Stimulated activated naive CD8-positive, alpha-beta T cell treated with anti-CD3 and anti-CD28 coated beads, Interleukin-15, amount 100 ng/mL, for 72 hours (primary cell): ENCODE measurements around the gene KDM4B.

Experiments
- ATAC-seq: fragments of 150-1000 bp; cut with Tn5 transposase; 2 replicates; pipeline ENCODE4 v1.10.0; 2021; ENCODE audit warnings: mild to moderate bottlenecking, moderate library complexity
- DNase-seq, 2 donors: peaks; one replicate each; pipeline ENCODE4 v3.0.0; 2021 to 2022
- H3K27ac Mint-ChIP-seq, 2 donors: one replicate each; pipeline ENCODE4 v1.8.0; 2022; ENCODE audit warnings: mild to moderate bottlenecking in 2 of 2, mixed read lengths in 2 of 2, moderate library complexity in 2 of 2
- H3K27me3 Mint-ChIP-seq: one replicate; pipeline ENCODE4 v1.8.0; 2022; ENCODE audit warnings: mixed read lengths
- H3K4me1 Mint-ChIP-seq: one replicate; pipeline ENCODE4 v1.8.0; 2022; ENCODE audit warnings: mild to moderate bottlenecking, mixed read lengths
- H3K4me3 Mint-ChIP-seq, 2 donors: one replicate each; pipeline ENCODE4 v1.8.0; 2022; ENCODE audit warnings: mild to moderate bottlenecking in 2 of 2, mixed read lengths in 2 of 2, moderate library complexity in 1 of 2
- H3K9me3 Mint-ChIP-seq, 2 donors: one replicate each; pipeline ENCODE4 v1.8.0; 2022; ENCODE audit warnings: mixed read lengths in 2 of 2

The KDM4B gene

GRCh38 chr19:5094768-5095567 lies 126.1 kb downstream of the KDM4B start:
- Mint-ChIP-seq H3K27ac (no peak overlapping the region), H3K9me3 (peaks cover under 1 to 29% of the 10 kb centered on the region in 2 donors), H3K4me1 (no peaks in the 10 kb centered on the region), H3K27me3 (no peaks in the 10 kb centered on the region), H3K4me3 (no peak overlapping the region)
- no peak for ATAC-seq
- DNase-seq = no peak

GRCh38 chr19:5095568-5095850 lies 126.6 kb downstream of the KDM4B start:
- Mint-ChIP-seq H3K4me1 (no peaks in the 10 kb centered on the region), H3K27me3 (no peaks in the 10 kb centered on the region), H3K4me3 (no peak overlapping the region), H3K27ac (no peak overlapping the region), H3K9me3 (peaks cover 6 to 34% of the 10 kb centered on the region in 2 donors)
- ATAC-seq (no peak), DNase-seq (no peak)

- Mint-ChIP-seq H3K27me3 (no peaks in the 10 kb centered on the region), H3K4me3 (no peak overlapping the region), H3K9me3 (peaks cover 10 to 39% of the 10 kb centered on the region in 2 donors), H3K27ac (no peak overlapping the region), H3K4me1 (no peaks in the 10 kb centered on the region)
- no peak for ATAC-seq
- no peak for DNase-seq
Observed at GRCh38 chr19:5096536-5096935, 127.6 kb downstream of the KDM4B start.

- no peak overlapping the region for H3K27ac Mint-ChIP-seq
- no peaks in the 10 kb centered on the region for H3K27me3 Mint-ChIP-seq
- H3K4me3 Mint-ChIP-seq = no peak overlapping the region
- DNase-seq = no peak
- H3K9me3 Mint-ChIP-seq = peaks cover 10 to 39% of the 10 kb centered on the region in 2 donors
- H3K4me1 Mint-ChIP-seq = no peaks in the 10 kb centered on the region
- no peak for ATAC-seq
Observed at GRCh38 chr19:5097331-5097930, 128.5 kb downstream of the KDM4B start.

GRCh38 chr19:5097959-5098623 lies 129.2 kb downstream of the KDM4B start:
- no peaks in the 10 kb centered on the region for H3K4me1 Mint-ChIP-seq
- no peaks in the 10 kb centered on the region for H3K27me3 Mint-ChIP-seq
- no peak for ATAC-seq
- H3K4me3 Mint-ChIP-seq = no peak overlapping the region
- no peak for DNase-seq
- peaks cover 10 to 39% of the 10 kb centered on the region in 2 donors for H3K9me3 Mint-ChIP-seq
- H3K27ac Mint-ChIP-seq = no peak overlapping the region

GRCh38 chr19:5098646-5099045 lies 129.7 kb downstream of the KDM4B start:
- Mint-ChIP-seq H3K4me3 (no peak overlapping the region), H3K27me3 (no peaks in the 10 kb centered on the region), H3K4me1 (no peaks in the 10 kb centered on the region)

GRCh38 chr19:5099701-5100221 lies 130.8 kb downstream of the KDM4B start:
- DNase-seq (no peak), ATAC-seq (no peak)
- Mint-ChIP-seq H3K4me3 (no peak overlapping the region), H3K27ac (no peak overlapping the region), H3K4me1 (no peaks in the 10 kb centered on the region), H3K27me3 (no peaks in the 10 kb centered on the region), H3K9me3 (peaks cover 10 to 39% of the 10 kb centered on the region in 2 donors)

More at GRCh38 chr19:5098646-5099045, 129.7 kb downstream of the KDM4B start:
- Mint-ChIP-seq H3K27ac (peak overlapping the region in 1 of 2 donors; percentile 42), H3K9me3 (peaks cover 10 to 39% of the 10 kb centered on the region in 2 donors)
- ATAC-seq (no peak), DNase-seq (no peak)

GRCh38 chr19:5101871-5102270 lies 133.0 kb downstream of the KDM4B start:
- Mint-ChIP-seq H3K4me3 (no peak overlapping the region), H3K9me3 (peaks cover 10 to 36% of the 10 kb centered on the region in 2 donors), H3K27me3 (no peaks in the 10 kb centered on the region), H3K4me1 (no peaks in the 10 kb centered on the region), H3K27ac (no peak overlapping the region)
- DNase-seq = no peak
- no peak for ATAC-seq

GRCh38 chr19:5102520-5102919 lies 133.6 kb downstream of the KDM4B start:
- DNase-seq (no peak), ATAC-seq (no peak)
- Mint-ChIP-seq H3K9me3 (peaks cover 10 to 29% of the 10 kb centered on the region in 2 donors), H3K27ac (no peak overlapping the region), H3K4me1 (no peaks in the 10 kb centered on the region), H3K4me3 (no peak overlapping the region), H3K27me3 (no peaks in the 10 kb centered on the region)

GRCh38 chr19:5103061-5103701 lies 134.3 kb downstream of the KDM4B start:
- H3K27me3 Mint-ChIP-seq = no peaks in the 10 kb centered on the region
- H3K4me3 Mint-ChIP-seq = no peak overlapping the region
- no peak for DNase-seq
- peaks cover 10 to 24% of the 10 kb centered on the region in 2 donors for H3K9me3 Mint-ChIP-seq
- no peak overlapping the region for H3K27ac Mint-ChIP-seq
- no peak for ATAC-seq
- H3K4me1 Mint-ChIP-seq = no peaks in the 10 kb centered on the region

- ATAC-seq (no peak), DNase-seq (no peak)
- no peaks in the 10 kb centered on the region for H3K27me3 Mint-ChIP-seq
- peaks cover 10 to 21% of the 10 kb centered on the region in 2 donors for H3K9me3 Mint-ChIP-seq
- H3K27ac Mint-ChIP-seq = no peak overlapping the region
- H3K4me3 Mint-ChIP-seq = no peak overlapping the region
- no peaks in the 10 kb centered on the region for H3K4me1 Mint-ChIP-seq
Observed at GRCh38 chr19:5103812-5104410, 135.0 kb downstream of the KDM4B start.

GRCh38 chr19:5104871-5105351 lies 136.0 kb downstream of the KDM4B start:
- H3K27ac Mint-ChIP-seq = no peak overlapping the region
- DNase-seq (no peak), ATAC-seq (no peak)
- no peaks in the 10 kb centered on the region for H3K4me1 Mint-ChIP-seq
- peaks cover 9 to 11% of the 10 kb centered on the region in 2 donors for H3K9me3 Mint-ChIP-seq
- H3K4me3 Mint-ChIP-seq = no peak overlapping the region
- no peaks in the 10 kb centered on the region for H3K27me3 Mint-ChIP-seq

- H3K4me3 Mint-ChIP-seq = no peak overlapping the region
- no peaks in the 10 kb centered on the region for H3K27me3 Mint-ChIP-seq
- DNase-seq (no peak), ATAC-seq (no peak)
- H3K9me3 Mint-ChIP-seq = no peaks in the 10 kb centered on the region
- no peaks in the 10 kb centered on the region for H3K4me1 Mint-ChIP-seq
- H3K27ac Mint-ChIP-seq = no peak overlapping the region
Observed at GRCh38 chr19:5106191-5106726, 137.3 kb downstream of the KDM4B start.

- Mint-ChIP-seq H3K9me3 (no peaks in the 10 kb centered on the region), H3K27me3 (no peaks in the 10 kb centered on the region), H3K27ac (no peak overlapping the region), H3K4me1 (no peaks in the 10 kb centered on the region), H3K4me3 (no peak overlapping the region)
- ATAC-seq (no peak), DNase-seq (no peak)
Observed at GRCh38 chr19:5106971-5107370, 138.1 kb downstream of the KDM4B start.
